Mesendoderm (in vitro differentiated cells): ENCODE results near the gene GALNT1.
A peak's percentile ranks its signal among the peaks of the same experiment; 100 is the strongest.

Experiments
- DNase-seq: peaks from one replicate; pipeline ENCODE4 v3.0.0; 2013
- H2AK5ac ChIP-seq: 2 replicates; pipeline ENCODE4 v1.6.1; 2013; ENCODE audit warnings: low read length, inconsistent platforms
- H2BK120ac ChIP-seq: 2 replicates; pipeline ENCODE4 v1.6.1; 2013; ENCODE audit warnings: low read depth, mild to moderate bottlenecking, low read length, moderate library complexity, mixed read lengths
- H2BK15ac ChIP-seq: replicated peaks from 2 replicates; pipeline ENCODE4 v1.6.1; 2013; ENCODE audit warnings: low read depth, mild to moderate bottlenecking, moderate library complexity
- H2BK5ac ChIP-seq: 2 replicates; pipeline ENCODE4 v1.6.1; 2013; ENCODE audit warnings: low read length, inconsistent platforms
- H3K18ac ChIP-seq: 2 replicates; pipeline ENCODE4 v1.6.1; 2013; ENCODE audit warnings: mild to moderate bottlenecking, low read length, mixed read lengths
- H3K23ac ChIP-seq: one replicate; pipeline ENCODE4 v1.6.1; 2013; ENCODE audit warnings: low read length
- H3K27ac ChIP-seq: 2 replicates; pipeline ENCODE4 v1.5.1; 2013; ENCODE audit warnings: low read depth, mild to moderate bottlenecking, inconsistent platforms, low read length, moderate library complexity
- H3K27me3 ChIP-seq: 2 replicates; pipeline ENCODE4 v1.6.1; 2013; ENCODE audit warnings: low read length, control low read depth, mild to moderate bottlenecking, inconsistent platforms; ENCODE audit not compliant: insufficient read depth, poor library complexity
- H3K36me3 ChIP-seq: 2 replicates; pipeline ENCODE4 v1.6.1; 2013; ENCODE audit warnings: low read length, inconsistent platforms; ENCODE audit not compliant: control insufficient read depth, insufficient read depth
- H3K4ac ChIP-seq: one replicate; pipeline ENCODE4 v1.6.1; 2013; ENCODE audit warnings: low read depth, mild to moderate bottlenecking, low read length, moderate library complexity
- H3K4me1 ChIP-seq: 2 replicates; pipeline ENCODE4 v1.6.1; 2013; ENCODE audit warnings: low read depth, low read length, inconsistent platforms; ENCODE audit not compliant: control insufficient read depth
- H3K4me2 ChIP-seq: 2 replicates; pipeline ENCODE4 v1.6.1; 2013; ENCODE audit warnings: low read length
- H3K4me3 ChIP-seq: 2 replicates; pipeline ENCODE4 v1.5.1; 2013; ENCODE audit warnings: mild to moderate bottlenecking, low read length
- H3K56ac ChIP-seq: one replicate; pipeline ENCODE4 v1.6.1; 2013; ENCODE audit warnings: low read length
- H3K79me1 ChIP-seq: 2 replicates; pipeline ENCODE4 v1.6.1; 2013; ENCODE audit warnings: low read length, inconsistent platforms
- H3K79me2 ChIP-seq: 2 replicates; pipeline ENCODE4 v1.6.1; 2013; ENCODE audit warnings: mild to moderate bottlenecking, low read length; ENCODE audit not compliant: control insufficient read depth, insufficient read depth
- H3K9ac ChIP-seq: 2 replicates; pipeline ENCODE4 v1.6.1; 2013; ENCODE audit warnings: low read length, inconsistent platforms
- H4K5ac ChIP-seq: one replicate; pipeline ENCODE4 v1.6.1; 2013; ENCODE audit warnings: low read length
- H4K8ac ChIP-seq: one replicate; pipeline ENCODE4 v1.6.1; 2013; ENCODE audit warnings: low read depth, mild to moderate bottlenecking, control low read depth, low read length, moderate library complexity
- WGBS: extraction: QIAGEN DNeasy Blood & Tissue Kit; methylation state at CpG from one replicate; pipeline ENCODE4 v1.1.7; 2013; ENCODE audit warnings: low lambda C conversion rate, missing lambda C conversion rate; ENCODE audit not compliant: insufficient coverage; ENCODE audit errors: extremely low coverage; 5-methylcytosine and 5-hydroxymethylcytosine counted together

Gene GALNT1

DNA sequence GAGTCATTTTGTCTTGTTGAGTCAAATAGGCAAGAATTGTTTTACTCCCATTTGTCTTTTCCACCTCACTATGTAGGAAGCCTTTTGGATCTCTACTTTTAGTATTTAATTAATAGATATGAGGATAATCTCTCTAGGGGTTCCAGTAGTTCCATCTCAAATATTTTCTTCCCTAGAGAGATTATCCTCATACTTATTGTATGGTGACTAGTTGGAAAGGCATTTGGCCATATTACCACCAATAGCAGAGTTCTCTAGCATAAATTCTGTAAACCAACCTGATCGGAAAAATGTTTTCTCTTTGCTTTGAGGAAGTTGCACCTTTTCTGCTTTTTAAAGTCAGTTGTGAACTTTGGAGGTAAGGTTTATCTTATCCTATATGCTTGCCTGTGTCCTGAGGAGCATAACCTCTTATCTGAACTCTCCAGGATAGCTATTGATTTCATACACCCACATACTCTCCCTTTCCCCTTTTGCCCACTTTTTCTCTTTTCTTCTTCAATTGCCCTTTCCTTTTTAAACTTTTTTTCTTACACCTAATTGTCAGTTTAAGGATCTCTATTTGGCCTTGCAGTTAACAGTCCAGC, 100.8 kb downstream of the GALNT1 start:
- WGBS, result no CpG with 5 or more reads among the region's 1 CpG
- H2AK5ac ChIP-seq, result no peak overlapping the region

DNA sequence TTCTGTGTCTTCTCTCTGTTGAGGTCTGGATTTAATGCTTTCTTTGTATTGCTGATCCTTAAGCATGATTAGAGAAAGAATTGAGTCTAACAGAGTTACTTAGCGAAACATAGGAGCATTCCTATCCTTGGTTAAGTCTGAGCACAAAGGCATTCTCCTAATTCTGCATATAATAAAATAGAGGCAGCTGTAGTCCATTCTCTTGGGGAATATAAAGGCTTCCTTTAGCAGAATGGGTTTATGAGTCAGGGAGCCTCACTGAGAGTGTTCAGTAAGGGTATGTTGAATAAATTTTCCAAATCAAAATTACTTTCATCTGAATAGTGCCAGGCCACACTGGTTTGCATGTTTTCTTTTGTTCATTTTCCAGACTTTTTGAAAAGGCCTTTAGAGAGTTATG, 101.5 kb downstream of the GALNT1 start:
- no peak overlapping the region for H2BK5ac ChIP-seq
- no peak overlapping the region for H4K5ac ChIP-seq
- no peak overlapping the region for H3K4ac ChIP-seq
- no peak overlapping the region for H3K9ac ChIP-seq
- no peaks in the 10 kb centered on the region for H3K27me3 ChIP-seq
- no peaks in the 10 kb centered on the region for H3K79me2 ChIP-seq
- no peak overlapping the region for H2BK120ac ChIP-seq
- no peak overlapping the region for H3K56ac ChIP-seq
- no peak overlapping the region for H4K8ac ChIP-seq
- no peak overlapping the region for H2AK5ac ChIP-seq
- H3K23ac ChIP-seq, result no peak overlapping the region
- no CpG with 5 or more reads among the region's 1 CpG for WGBS
- no peaks in the 10 kb centered on the region for H3K36me3 ChIP-seq
- H3K18ac ChIP-seq, result no peak overlapping the region
- no peak overlapping the region for H3K4me3 ChIP-seq
- no peak overlapping the region for H2BK15ac ChIP-seq
- no peak overlapping the region for H3K27ac ChIP-seq
- peak; percentile 13 for DNase-seq
- no peaks in the 10 kb centered on the region for H3K4me1 ChIP-seq
- no peaks in the 10 kb centered on the region for H3K79me1 ChIP-seq
- no peak overlapping the region for H3K4me2 ChIP-seq

More for the DNA sequence above, 100.8 kb downstream of the GALNT1 start:
- Histone ChIP-seq H3K27me3 (no peaks in the 10 kb centered on the region), H3K18ac (no peak overlapping the region), H3K56ac (no peak overlapping the region), H3K27ac (no peak overlapping the region), H3K23ac (no peak overlapping the region), H3K4ac (no peak overlapping the region), H3K4me3 (no peak overlapping the region), H3K79me2 (no peaks in the 10 kb centered on the region), H3K9ac (no peak overlapping the region), H3K4me2 (no peak overlapping the region), H4K8ac (no peak overlapping the region), H3K79me1 (no peaks in the 10 kb centered on the region), H2BK120ac (no peak overlapping the region), H4K5ac (no peak overlapping the region), H3K36me3 (no peaks in the 10 kb centered on the region), H2BK15ac (no peak overlapping the region), H2BK5ac (no peak overlapping the region), H3K4me1 (no peaks in the 10 kb centered on the region)
- DNase-seq, result no peak

DNA sequence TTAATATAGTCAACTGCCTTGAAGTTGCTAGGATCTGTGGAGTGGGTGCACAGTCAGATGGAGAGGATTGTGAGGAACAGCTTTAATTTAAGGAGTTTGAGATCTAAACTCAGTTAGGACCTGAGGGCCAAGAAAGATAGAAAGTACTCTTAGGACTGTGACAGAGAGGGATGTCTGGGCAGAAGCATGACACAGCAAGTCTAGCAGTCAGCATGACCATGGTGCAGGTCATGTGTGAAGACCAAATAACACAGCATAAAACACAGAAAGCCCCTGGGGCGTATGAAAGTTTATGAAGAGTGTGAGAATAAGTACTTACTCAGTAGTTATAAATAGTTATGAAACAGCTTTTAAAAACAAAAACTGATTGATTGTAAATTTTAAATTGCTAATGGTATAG, 107.2 kb downstream of the GALNT1 start:
- H3K18ac ChIP-seq, result no peak overlapping the region
- H3K23ac ChIP-seq, result no peak overlapping the region
- H3K27ac ChIP-seq, result no peak overlapping the region
- no peak overlapping the region for H3K4me3 ChIP-seq
- no peaks in the 10 kb centered on the region for H3K36me3 ChIP-seq
- no peak overlapping the region for H4K5ac ChIP-seq
- no peaks in the 10 kb centered on the region for H3K79me2 ChIP-seq
- H3K4ac ChIP-seq, result no peak overlapping the region
- WGBS, result no CpG with 5 or more reads among the region's 1 CpG
- DNase-seq, result peak; percentile 8
- H4K8ac ChIP-seq, result no peak overlapping the region
- no peaks in the 10 kb centered on the region for H3K27me3 ChIP-seq
- H3K4me1 ChIP-seq, result no peaks in the 10 kb centered on the region
- no peak overlapping the region for H2BK5ac ChIP-seq
- H3K9ac ChIP-seq, result no peak overlapping the region
- H2BK120ac ChIP-seq, result no peak overlapping the region
- H2BK15ac ChIP-seq, result no peak overlapping the region
- no peak overlapping the region for H2AK5ac ChIP-seq
- H3K79me1 ChIP-seq, result no peaks in the 10 kb centered on the region
- H3K4me2 ChIP-seq, result no peak overlapping the region
- no peak overlapping the region for H3K56ac ChIP-seq

DNA sequence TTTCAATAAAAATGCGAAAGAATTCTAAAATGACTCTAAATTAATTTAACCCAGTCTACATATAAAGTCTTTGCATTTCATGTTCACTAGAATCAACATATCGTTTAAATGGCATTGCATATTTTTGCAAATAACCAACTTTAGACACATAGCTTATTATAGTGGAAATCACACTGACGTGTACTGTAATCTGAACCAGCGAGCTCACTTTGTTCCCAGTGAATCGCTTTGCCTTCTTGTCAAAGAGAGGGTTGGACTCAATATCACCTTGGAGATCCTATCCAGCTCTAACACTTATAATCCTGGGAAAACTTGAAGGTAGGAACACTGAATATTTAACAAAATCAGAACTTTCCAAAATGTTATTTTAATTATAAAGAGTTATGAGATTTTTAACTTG, 108.2 kb downstream of the GALNT1 start:
- H3K4me3 ChIP-seq, result no peak overlapping the region
- H3K36me3 ChIP-seq, result no peaks in the 10 kb centered on the region
- no CpG with 5 or more reads among the region's 5 CpGs for WGBS
- H3K4me2 ChIP-seq, result no peak overlapping the region
- no peak overlapping the region for H2BK15ac ChIP-seq
- no peak overlapping the region for H3K23ac ChIP-seq
- no peaks in the 10 kb centered on the region for H3K79me1 ChIP-seq
- H2AK5ac ChIP-seq, result no peak overlapping the region
- H3K27ac ChIP-seq, result no peak overlapping the region
- H2BK5ac ChIP-seq, result no peak overlapping the region
- H3K56ac ChIP-seq, result no peak overlapping the region
- DNase-seq, result no peak
- H2BK120ac ChIP-seq, result no peak overlapping the region
- H3K4me1 ChIP-seq, result no peaks in the 10 kb centered on the region
- no peak overlapping the region for H4K8ac ChIP-seq
- no peak overlapping the region for H3K4ac ChIP-seq
- no peak overlapping the region for H3K18ac ChIP-seq
- no peaks in the 10 kb centered on the region for H3K27me3 ChIP-seq
- no peaks in the 10 kb centered on the region for H3K79me2 ChIP-seq
- H4K5ac ChIP-seq, result no peak overlapping the region
- H3K9ac ChIP-seq, result no peak overlapping the region

DNA sequence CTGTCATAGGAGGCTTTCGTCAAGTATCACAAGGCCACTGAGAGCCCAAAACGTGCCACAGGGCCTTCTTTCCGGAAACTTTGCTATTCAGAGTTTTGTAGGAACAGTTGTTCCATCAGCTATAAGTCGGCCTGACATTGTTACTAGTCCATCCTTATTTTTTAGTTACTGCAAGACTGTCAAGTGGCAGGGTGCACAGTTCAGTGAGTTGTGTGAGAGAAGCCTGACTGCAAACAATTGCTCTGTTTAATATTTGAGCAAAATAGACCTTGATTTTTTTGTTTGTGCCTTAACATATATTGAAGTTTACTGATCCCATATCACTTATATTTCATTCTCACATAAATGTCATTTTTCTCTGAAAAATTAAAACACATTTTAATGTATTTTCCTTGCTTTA, 110.1 kb downstream of the GALNT1 start:
- Histone ChIP-seq H2AK5ac (no peak overlapping the region), H3K4ac (no peak overlapping the region), H3K4me2 (no peak overlapping the region), H4K8ac (no peak overlapping the region), H3K4me1 (no peaks in the 10 kb centered on the region), H2BK15ac (no peak overlapping the region), H3K4me3 (no peak overlapping the region), H2BK120ac (no peak overlapping the region), H2BK5ac (no peak overlapping the region), H3K56ac (no peak overlapping the region), H3K23ac (no peak overlapping the region), H3K79me1 (no peaks in the 10 kb centered on the region), H3K36me3 (no peaks in the 10 kb centered on the region), H3K27me3 (no peaks in the 10 kb centered on the region), H3K18ac (no peak overlapping the region), H4K5ac (no peak overlapping the region), H3K79me2 (no peaks in the 10 kb centered on the region), H3K27ac (no peak overlapping the region), H3K9ac (no peak overlapping the region)
- WGBS, result no CpG with 5 or more reads among the region's 4 CpGs
- no peak for DNase-seq

DNA sequence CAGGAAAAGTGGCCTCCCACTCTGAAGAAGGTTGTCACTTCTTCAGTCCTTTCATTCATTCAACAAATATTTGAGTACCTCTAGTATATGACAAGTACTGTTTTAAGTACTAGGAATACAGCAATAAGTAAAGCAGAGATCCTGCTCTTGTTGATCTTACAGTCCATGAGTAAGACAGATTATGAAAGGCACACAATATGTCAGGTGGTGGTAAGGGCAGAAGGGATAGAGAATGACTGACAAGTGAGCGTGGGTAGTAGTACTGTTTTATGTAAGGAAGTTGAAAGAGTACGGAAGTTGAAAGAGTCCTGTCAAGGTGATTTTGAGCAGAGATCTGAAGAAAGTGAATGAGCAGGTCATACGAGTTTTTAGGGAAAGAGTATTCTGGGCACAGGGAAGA, 111.3 kb downstream of the GALNT1 start:
- H3K27me3 ChIP-seq, result no peaks in the 10 kb centered on the region
- no peak overlapping the region for H3K4me3 ChIP-seq
- H2BK5ac ChIP-seq, result no peak overlapping the region
- no peak overlapping the region for H3K56ac ChIP-seq
- no peak overlapping the region for H3K9ac ChIP-seq
- no peak for DNase-seq
- no peak overlapping the region for H2BK15ac ChIP-seq
- no peak overlapping the region for H2BK120ac ChIP-seq
- H3K18ac ChIP-seq, result no peak overlapping the region
- H3K4me1 ChIP-seq, result no peaks in the 10 kb centered on the region
- no peaks in the 10 kb centered on the region for H3K36me3 ChIP-seq
- no peaks in the 10 kb centered on the region for H3K79me2 ChIP-seq
- H4K8ac ChIP-seq, result no peak overlapping the region
- WGBS, result 100% methylated on average over 2 of the region's 3 CpGs
- no peaks in the 10 kb centered on the region for H3K79me1 ChIP-seq
- no peak overlapping the region for H3K27ac ChIP-seq
- H3K4ac ChIP-seq, result no peak overlapping the region
- H2AK5ac ChIP-seq, result no peak overlapping the region
- no peak overlapping the region for H4K5ac ChIP-seq
- no peak overlapping the region for H3K4me2 ChIP-seq
- no peak overlapping the region for H3K23ac ChIP-seq
